GM23248 (cell line): ENCODE data around the gene SLC13A5.

Source experiments
- EZH2 ChIP-seq: fragments of 200-600 bp; sonication (generic); IDR thresholded peaks from 2 replicates; pipeline ENCODE4 v1.6.1; 2018; ENCODE audit warnings: antibody characterized with exemption, mild to moderate bottlenecking; ENCODE audit not compliant: insufficient read depth, poor library complexity, severe bottlenecking
- EZH2phosphoT487 ChIP-seq: fragments of 200-600 bp; sonication (generic); IDR thresholded peaks from 2 replicates; pipeline ENCODE4 v1.6.1; 2018; ENCODE audit warnings: antibody characterized with exemption, moderate library complexity, mild to moderate bottlenecking, low read depth; ENCODE audit not compliant: insufficient read depth

- TF ChIP-seq EZH2phosphoT487 (no peak), EZH2 (no peak)
These were observed 52.2 kb downstream of the SLC13A5 start for GRCh38 chr17:6660805-6661463.
